Measurements from ENCODE around the gene RTN4RL1.

The RTN4RL1 gene

GRCh38 chr17:1999557-2000251 lies 25.4 kb downstream of the RTN4RL1 start:
- H3K9me3 ChIP-seq (ENCODE audit: control insufficient read depth, insufficient read depth, low read depth, low read length), result no peaks in the 10 kb centered on the region
- no peaks in the 10 kb centered on the region for H3K36me3 ChIP-seq (ENCODE audit: control insufficient read depth in 2 of 2, insufficient read depth in 1 of 2, low read length in 2 of 2)
- ChIA-PET POLR2A (interaction anchor here (0.6 to 1.6 kb wide), 3 partner anchors 12 to 49 kb away, joined by 3 to 6 read pairs (median 4); partner anchors contain the start of gene RTN4RL1), CTCF (interaction anchor here (0.5 to 1.4 kb wide), 4 partner anchors 26 to 278 kb away, joined by 3 to 6 read pairs (median 4); no protein-coding TSS in a partner anchor)
- TF ChIP-seq GLIS1 (tag by site-specific recombination; IDR thresholded peaks at IDR 0.05) (peak; percentile 35; the same call in 1 of the 2 replicates), ZNF341 (tag by site-specific recombination; IDR thresholded peaks at IDR 0.05; ENCODE audit: low read depth) (peak; percentile 79; the same call in 1 of the 2 replicates), ZBTB17 (tag by site-specific recombination; IDR thresholded peaks at IDR 0.05) (0 out of 2 replicates have a peak, but pooled peaks have one; percentile 34), ZBTB44 (tag by site-specific recombination; IDR thresholded peaks at IDR 0.05) (peak; percentile 57), ZNF292 (tag by site-specific recombination; IDR thresholded peaks at IDR 0.05; ENCODE audit: borderline replicate concordance, low read depth) (no peak), TRIM28 (IDR thresholded peaks at IDR 0.05; ENCODE audit: borderline replicate concordance, low read length) (peak; percentile 36; the same call in 1 of the 2 replicates), TSHZ1 (tag by site-specific recombination; IDR thresholded peaks at IDR 0.05; ENCODE audit: borderline replicate concordance) (no peak), OSR2 (tag by site-specific recombination; IDR thresholded peaks at IDR 0.05) (peak; percentile 70), KLF10 (tag by site-specific recombination; IDR thresholded peaks at IDR 0.05) (peak; percentile 72), ZNF10 (tag by site-specific recombination; IDR thresholded peaks at IDR 0.05) (no peak), ZNF600 (tag by site-specific recombination; IDR thresholded peaks at IDR 0.05) (peak; percentile 21; the same call in 1 of the 2 replicates)
- TF ChIP-seq, protein P1, sequence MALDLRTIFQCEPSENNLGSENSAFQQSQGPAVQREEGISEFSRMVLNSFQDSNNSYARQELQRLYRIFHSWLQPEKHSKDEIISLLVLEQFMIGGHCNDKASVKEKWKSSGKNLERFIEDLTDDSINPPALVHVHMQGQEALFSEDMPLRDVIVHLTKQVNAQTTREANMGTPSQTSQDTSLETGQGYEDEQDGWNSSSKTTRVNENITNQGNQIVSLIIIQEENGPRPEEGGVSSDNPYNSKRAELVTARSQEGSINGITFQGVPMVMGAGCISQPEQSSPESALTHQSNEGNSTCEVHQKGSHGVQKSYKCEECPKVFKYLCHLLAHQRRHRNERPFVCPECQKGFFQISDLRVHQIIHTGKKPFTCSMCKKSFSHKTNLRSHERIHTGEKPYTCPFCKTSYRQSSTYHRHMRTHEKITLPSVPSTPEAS (tag by site-specific recombination; IDR thresholded peaks at IDR 0.05), result peak; percentile 70
- peak overlapping the region; percentile 59 for H3K27ac ChIP-seq (ENCODE audit: extremely low read depth, low read depth, low read length)
- peaks cover 15% of the 10 kb centered on the region for H3K4me1 ChIP-seq (ENCODE audit: control insufficient read depth, insufficient read depth, low read length)
- H3K4me3 ChIP-seq (ENCODE audit: low read depth, low read length), result no peak overlapping the region

DNA sequence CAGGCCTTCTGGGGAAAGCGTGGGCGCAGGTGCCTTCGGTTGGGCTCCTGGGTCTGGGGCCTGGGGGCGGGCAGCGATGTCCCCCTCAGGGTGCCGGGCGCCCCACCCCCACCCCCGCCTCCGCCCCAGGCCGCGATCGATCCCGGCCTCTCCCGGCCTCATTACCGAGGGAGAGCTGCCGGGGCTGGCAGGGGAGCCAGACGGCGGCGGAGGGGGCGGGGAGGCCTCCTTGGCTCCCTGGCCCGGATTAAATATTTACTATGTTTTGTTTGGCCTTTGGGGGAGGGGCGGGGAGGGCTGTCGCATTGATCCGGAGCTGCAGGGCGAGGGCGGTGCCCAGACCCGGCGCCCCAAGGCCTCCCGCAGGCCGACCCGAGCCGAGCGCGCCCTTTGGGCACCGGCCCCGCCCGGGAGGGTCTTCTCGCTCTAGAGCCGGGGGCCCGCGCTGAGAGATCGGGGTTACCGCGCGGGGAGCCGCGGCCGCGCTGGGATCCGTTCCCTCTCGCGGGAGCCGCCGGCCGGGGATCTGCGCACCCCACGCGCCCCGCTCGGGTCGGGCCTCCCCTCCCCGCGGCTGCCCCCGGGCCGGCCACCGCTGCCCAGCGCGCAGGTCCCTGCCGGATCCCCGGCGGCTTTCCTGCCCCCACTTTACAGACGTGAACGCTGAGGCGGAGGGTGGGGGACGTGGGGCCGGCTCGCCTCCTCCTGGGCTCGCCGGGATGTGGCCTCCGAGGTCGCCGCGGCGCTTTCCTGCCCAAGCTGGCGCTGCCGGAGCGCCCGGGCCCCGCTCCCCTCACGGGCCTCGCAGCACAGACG lies 27.0 kb downstream of the RTN4RL1 start:
- H3K27ac ChIP-seq (ENCODE audit: extremely low read depth, low read depth, low read length), result 0 out of 2 replicates have a peak overlapping the region, but pooled peaks have one; percentile 30
- TF ChIP-seq PBX3 (CRISPR knock-in tag; IDR thresholded peaks at IDR 0.05), result 0 out of 2 replicates have a peak, but pooled peaks have one; percentile 10
- TF ChIP-seq BCL11A (tag by site-specific recombination; IDR thresholded peaks at IDR 0.05; ENCODE audit: low read depth), result no peak
- no peak for TF ChIP-seq ZSCAN5A (tag by site-specific recombination; IDR thresholded peaks at IDR 0.05)
- TF ChIP-seq MYNN (tag by site-specific recombination; IDR thresholded peaks at IDR 0.05; ENCODE audit: borderline replicate concordance), result no peak
- TF ChIP-seq EGR2 (tag by site-specific recombination; IDR thresholded peaks at IDR 0.05; ENCODE audit: low read depth), result 0 out of 2 replicates have a peak, but pooled peaks have one; percentile 25
- peak overlapping the region; percentile 11; the same call in 1 of the 2 replicates for H3K4me3 ChIP-seq (ENCODE audit: low read depth, low read length)
- ChIA-PET CTCF (interaction anchor here (0.5 to 1.4 kb wide), 2 partner anchors 28 to 275 kb away, joined by 3 to 4 read pairs; no protein-coding TSS in a partner anchor), POLR2A (interaction anchor here (0.7 to 1.1 kb wide), 2 partner anchors 14 to 17 kb away, joined by 3 to 4 read pairs; no protein-coding TSS in a partner anchor)
- H3K4me1 ChIP-seq (ENCODE audit: control insufficient read depth, insufficient read depth, low read length), result peaks cover 15% of the 10 kb centered on the region
- H3K9me3 ChIP-seq (ENCODE audit: control insufficient read depth, insufficient read depth, low read depth, low read length), result no peaks in the 10 kb centered on the region
- H3K36me3 ChIP-seq (ENCODE audit: control insufficient read depth in 2 of 2, insufficient read depth in 1 of 2, low read length in 2 of 2), result no peaks in the 10 kb centered on the region

Data from HEK293 (cell line).